ENCODE results near the gene KCNH2. TPM values are rescaled to one million over a fixed set of nuclear protein-coding genes. Genes with fewer than 3 reads are reported as not detected.

Gene KCNH2
- total RNA-seq, 2 donors from 2014 or later, result 1.1 to 1.9 TPM

DNA sequence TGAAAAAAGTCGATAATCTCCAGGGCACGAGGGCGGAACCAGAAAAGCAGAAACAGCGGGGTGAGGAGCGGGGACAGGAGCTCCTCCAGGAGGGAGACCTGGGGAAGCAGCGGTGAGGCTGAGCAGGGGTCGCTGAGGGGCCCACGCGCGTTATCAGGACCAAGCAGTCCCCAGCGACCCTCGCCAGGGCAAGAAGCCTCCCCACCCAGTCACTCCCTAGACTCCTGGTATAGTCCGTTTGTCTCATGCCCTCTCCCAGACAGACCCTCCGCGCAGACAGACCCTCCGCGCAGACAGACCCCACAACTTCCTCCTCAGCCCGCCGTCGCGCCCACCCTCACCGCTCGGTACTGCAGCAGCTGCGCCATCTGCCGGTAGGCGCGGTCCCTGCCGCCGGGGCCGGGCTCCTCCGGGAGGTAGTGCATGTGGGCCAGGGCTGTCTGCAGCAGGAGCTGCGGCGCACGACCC lies 39.9 kb upstream of the KCNH2 start:
- no peak overlapping the region for H3K9ac ChIP-seq (ENCODE audit: extremely low read depth, low read length, poor library complexity, severe bottlenecking)
- peak overlapping the region; percentile 50 for H3K4me3 Mint-ChIP-seq
- no peak overlapping the region for H3K27ac ChIP-seq (ENCODE audit: low read depth, low read length)
- DNase-seq, result peak; percentile 98
- H3K36me3 Mint-ChIP-seq (ENCODE audit: low read depth), result no peaks in the 10 kb centered on the region
- H3K36me3 ChIP-seq (ENCODE audit: control insufficient read depth, insufficient read depth, low read length), result no peaks in the 10 kb centered on the region
- TF ChIP-seq, protein P1, sequence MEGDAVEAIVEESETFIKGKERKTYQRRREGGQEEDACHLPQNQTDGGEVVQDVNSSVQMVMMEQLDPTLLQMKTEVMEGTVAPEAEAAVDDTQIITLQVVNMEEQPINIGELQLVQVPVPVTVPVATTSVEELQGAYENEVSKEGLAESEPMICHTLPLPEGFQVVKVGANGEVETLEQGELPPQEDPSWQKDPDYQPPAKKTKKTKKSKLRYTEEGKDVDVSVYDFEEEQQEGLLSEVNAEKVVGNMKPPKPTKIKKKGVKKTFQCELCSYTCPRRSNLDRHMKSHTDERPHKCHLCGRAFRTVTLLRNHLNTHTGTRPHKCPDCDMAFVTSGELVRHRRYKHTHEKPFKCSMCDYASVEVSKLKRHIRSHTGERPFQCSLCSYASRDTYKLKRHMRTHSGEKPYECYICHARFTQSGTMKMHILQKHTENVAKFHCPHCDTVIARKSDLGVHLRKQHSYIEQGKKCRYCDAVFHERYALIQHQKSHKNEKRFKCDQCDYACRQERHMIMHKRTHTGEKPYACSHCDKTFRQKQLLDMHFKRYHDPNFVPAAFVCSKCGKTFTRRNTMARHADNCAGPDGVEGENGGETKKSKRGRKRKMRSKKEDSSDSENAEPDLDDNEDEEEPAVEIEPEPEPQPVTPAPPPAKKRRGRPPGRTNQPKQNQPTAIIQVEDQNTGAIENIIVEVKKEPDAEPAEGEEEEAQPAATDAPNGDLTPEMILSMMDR (conservative IDR thresholded peaks at IDR 0.05), result peak; percentile 98
- no peaks in the 10 kb centered on the region for H3K4me1 ChIP-seq (ENCODE audit: control insufficient read depth, insufficient read depth, low read length)
- H3K27me3 ChIP-seq (ENCODE audit: control insufficient read depth, insufficient read depth, low read length, poor library complexity, severe bottlenecking), result peaks cover 46% of the 10 kb centered on the region
- peaks cover 18% of the 10 kb centered on the region for H3K4me1 Mint-ChIP-seq
- H3K4me3 ChIP-seq (ENCODE audit: low read length), result no peak overlapping the region
- peaks cover 3% of the 10 kb centered on the region for H3K9me3 Mint-ChIP-seq
- WGBS, 2 experiments (ENCODE audit: insufficient coverage in 1 of 2, insufficient read length in 1 of 2), result 19 to 50% methylated on average over 5 to 34 of the region's 34 CpGs
- no peak overlapping the region for H3K27ac Mint-ChIP-seq
- H3K27me3 Mint-ChIP-seq (ENCODE audit: insufficient read depth), result peaks cover 89% of the 10 kb centered on the region
- H3K9me3 ChIP-seq (ENCODE audit: control insufficient read depth, low read length), result no peaks in the 10 kb centered on the region

DNA sequence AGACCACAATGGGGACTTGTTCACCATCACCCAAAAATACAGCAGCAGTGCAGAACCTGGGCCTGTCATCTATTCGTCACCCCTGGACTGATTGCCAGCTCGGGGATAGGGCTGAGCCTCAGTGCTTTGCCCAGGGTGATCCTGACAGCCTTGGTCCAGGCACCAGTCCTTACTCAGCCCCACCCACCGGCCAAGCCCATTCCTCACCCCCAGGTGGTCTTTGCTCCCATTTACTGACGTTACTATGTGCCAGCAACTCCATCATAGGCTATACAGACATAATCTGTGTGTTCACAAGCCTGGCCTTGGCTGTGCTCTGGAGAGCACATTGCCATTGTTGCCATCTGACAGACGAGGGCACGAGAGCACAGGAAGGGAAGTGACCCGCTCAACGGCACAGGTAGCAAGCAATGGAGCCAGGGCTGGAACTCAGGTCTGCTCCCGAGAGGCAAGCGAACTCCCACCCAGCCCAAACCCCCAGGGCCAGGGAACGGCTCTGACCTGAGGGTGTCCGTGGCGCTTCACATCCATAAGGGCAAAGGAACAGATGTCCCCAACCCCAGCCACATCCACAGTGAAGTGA lies 39.3 kb upstream of the KCNH2 start:
- peaks cover 46% of the 10 kb centered on the region for H3K27me3 ChIP-seq (ENCODE audit: control insufficient read depth, insufficient read depth, low read length, poor library complexity, severe bottlenecking)
- no peaks in the 10 kb centered on the region for H3K9me3 ChIP-seq (ENCODE audit: control insufficient read depth, low read length)
- DNase-seq, result peak; percentile 51
- H3K4me3 Mint-ChIP-seq, result peak overlapping the region; percentile 50
- peaks cover 21% of the 10 kb centered on the region for H3K4me1 Mint-ChIP-seq
- H3K4me3 ChIP-seq (ENCODE audit: low read length), result no peak overlapping the region
- H3K4me1 ChIP-seq (ENCODE audit: control insufficient read depth, insufficient read depth, low read length), result no peaks in the 10 kb centered on the region
- no peak overlapping the region for H3K9ac ChIP-seq (ENCODE audit: extremely low read depth, low read length, poor library complexity, severe bottlenecking)
- TF ChIP-seq, protein P1 (conservative IDR thresholded peaks at IDR 0.05), result no peak
- H3K9me3 Mint-ChIP-seq, result peaks cover 3% of the 10 kb centered on the region
- no peaks in the 10 kb centered on the region for H3K36me3 Mint-ChIP-seq (ENCODE audit: low read depth)
- no peak overlapping the region for H3K27ac Mint-ChIP-seq
- WGBS, 2 experiments (ENCODE audit: insufficient coverage in 1 of 2, insufficient read length in 1 of 2), result 80 to 88% methylated on average over 8 to 13 of the region's 13 CpGs
- H3K27me3 Mint-ChIP-seq (ENCODE audit: insufficient read depth), result peaks cover 92% of the 10 kb centered on the region
- no peak overlapping the region for H3K27ac ChIP-seq (ENCODE audit: low read depth, low read length)
- no peaks in the 10 kb centered on the region for H3K36me3 ChIP-seq (ENCODE audit: control insufficient read depth, insufficient read depth, low read length)

DNA sequence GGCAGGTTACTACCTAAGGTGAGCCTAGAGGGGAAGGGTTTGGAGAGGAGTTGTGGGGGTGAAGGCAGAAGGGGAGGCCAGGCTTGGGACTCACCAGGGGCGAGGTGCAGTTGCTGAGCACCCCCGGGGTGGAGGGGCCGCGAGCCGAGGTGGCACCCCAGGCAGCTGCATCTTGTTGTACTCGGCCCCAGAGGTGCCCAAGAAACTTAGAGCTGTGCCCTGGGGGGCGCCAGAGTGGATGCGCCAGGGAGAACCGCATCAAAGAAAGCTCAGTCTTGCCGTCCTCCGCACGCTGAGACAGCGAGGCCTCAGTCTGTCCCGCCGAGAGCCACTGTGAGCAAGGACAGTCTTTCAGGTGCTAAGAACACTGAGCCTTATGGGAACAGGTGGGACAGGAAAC lies 38.8 kb upstream of the KCNH2 start:
- H3K4me1 Mint-ChIP-seq, result peaks cover 24% of the 10 kb centered on the region
- Histone ChIP-seq H3K9me3 (ENCODE audit: control insufficient read depth, low read length) (no peaks in the 10 kb centered on the region), H3K27ac (ENCODE audit: low read depth, low read length) (no peak overlapping the region), H3K27me3 (ENCODE audit: control insufficient read depth, insufficient read depth, low read length, poor library complexity, severe bottlenecking) (peaks cover 46% of the 10 kb centered on the region), H3K4me1 (ENCODE audit: control insufficient read depth, insufficient read depth, low read length) (no peaks in the 10 kb centered on the region), H3K4me3 (ENCODE audit: low read length) (no peak overlapping the region), H3K36me3 (ENCODE audit: control insufficient read depth, insufficient read depth, low read length) (no peaks in the 10 kb centered on the region), H3K9ac (ENCODE audit: extremely low read depth, low read length, poor library complexity, severe bottlenecking) (no peak overlapping the region)
- TF ChIP-seq, protein P1 (conservative IDR thresholded peaks at IDR 0.05), result no peak
- H3K4me3 Mint-ChIP-seq, result no peak overlapping the region
- H3K36me3 Mint-ChIP-seq (ENCODE audit: low read depth), result no peaks in the 10 kb centered on the region
- WGBS, 2 experiments (ENCODE audit: insufficient coverage in 1 of 2, insufficient read length in 1 of 2), result 89 to 96% methylated on average over 8 to 15 of the region's 15 CpGs
- no peak overlapping the region for H3K27ac Mint-ChIP-seq
- H3K27me3 Mint-ChIP-seq (ENCODE audit: insufficient read depth), result peaks cover 95% of the 10 kb centered on the region
- peak; percentile 60 for DNase-seq
- H3K9me3 Mint-ChIP-seq, result peaks cover 3% of the 10 kb centered on the region

Data from endodermal cell (in vitro differentiated cells).